ENCODE measurements around the gene GPR132. TPM values are rescaled to one million over a fixed set of nuclear protein-coding genes. Genes with fewer than 3 reads are reported as not detected.
"Not testable (repeated sequence)": the region's sequence is repeated elsewhere in the genome, so short reads cannot be mapped to it uniquely, and the experiment has no call there.

Gene GPR132
- total and polyA plus RNA-seq, 7 donors: 0.60 to 8.4 (median 1.9) TPM

GRCh38 chr14:105030194-105030593, 35.0 kb downstream of the GPR132 start:
- intact Hi-C loops (cut with DNase I): no loop called here
- Histone ChIP-seq H3K36me3 (no peaks in the 10 kb centered on the region), H3K27me3 (peaks cover 0 to 13% (median 5%) of the 10 kb centered on the region in 3 donors), H3K4me1 (peaks cover 0 to 23% (median 5%) of the 10 kb centered on the region in 4 donors), H3K27ac (no peak overlapping the region), H3K4me3 (no peak overlapping the region), H3K9me3 (no peaks in the 10 kb centered on the region)
- TF ChIP-seq POLR2AphosphoS5 (IDR thresholded peaks at IDR 0.05) (no peak), EP300 (IDR thresholded peaks at IDR 0.05) (no peak), CTCF (IDR thresholded peaks at IDR 0.05) (no peak), POLR2A (IDR thresholded peaks at IDR 0.05) (no peak)
- 83 to 94% methylated on average over 2 of the region's 2 CpGs for WGBS, 2 donors
- DNase-seq: no peak

- no peak for TF ChIP-seq CTCF (IDR thresholded peaks at IDR 0.05)
- TF ChIP-seq POLR2AphosphoS5 (IDR thresholded peaks at IDR 0.05): peak in 1 of 4 donors; percentile 50
- TF ChIP-seq EP300 (IDR thresholded peaks at IDR 0.05): no peak
- no peaks in the 10 kb centered on the region for H3K36me3 ChIP-seq
- H3K27ac ChIP-seq: peak overlapping the region in 1 of 4 donors; percentile 74
- H3K9me3 ChIP-seq: no peaks in the 10 kb centered on the region
- H3K4me1 ChIP-seq: peaks cover 0 to 23% (median 5%) of the 10 kb centered on the region in 4 donors
- DNase-seq: no peak
- 78 to 89% methylated on average over 7 of the region's 7 CpGs for WGBS, 2 donors
- no peak overlapping the region for H3K4me3 ChIP-seq
- H3K27me3 ChIP-seq: peaks cover 0 to 9% (median 3%) of the 10 kb centered on the region in 3 donors
- intact Hi-C loops (cut with DNase I): no loop called here
These were observed 35.8 kb downstream of the GPR132 start for GRCh38 chr14:105029402-105029801.

GRCh38 chr14:105028251-105028927, 36.8 kb downstream of the GPR132 start:
- H3K4me3 ChIP-seq: no peak overlapping the region
- H3K4me1 ChIP-seq: peaks cover 0 to 23% (median 3%) of the 10 kb centered on the region in 4 donors
- intact Hi-C loops (cut with DNase I): no loop called here
- H3K9me3 ChIP-seq: no peaks in the 10 kb centered on the region
- H3K36me3 ChIP-seq: no peaks in the 10 kb centered on the region
- no peak for TF ChIP-seq POLR2A (IDR thresholded peaks at IDR 0.05)
- TF ChIP-seq POLR2AphosphoS5 (IDR thresholded peaks at IDR 0.05): peak in 1 of 4 donors; percentile 59
- TF ChIP-seq EP300 (IDR thresholded peaks at IDR 0.05): no peak
- TF ChIP-seq CTCF (IDR thresholded peaks at IDR 0.05): no peak
- no peak for DNase-seq
- H3K27ac ChIP-seq: peak overlapping the region in 2 of 4 donors; percentile 44 to 74
- H3K27me3 ChIP-seq: peaks cover 0 to 1% (median 0%) of the 10 kb centered on the region in 3 donors
- 83 to 86% methylated on average over 12 of the region's 12 CpGs for WGBS, 2 donors

GRCh38 chr14:105027718-105028117, 37.5 kb downstream of the GPR132 start:
- H3K27me3 ChIP-seq; H3K36me3 ChIP-seq; intact Hi-C loops (cut with DNase I); DNase-seq; H3K4me3 ChIP-seq; H3K9me3 ChIP-seq: not testable (repeated sequence)
- Histone ChIP-seq H3K27ac (peak overlapping the region in 2 of 4 donors; percentile 44 to 74), H3K4me1 (peaks cover 0 to 23% (median 2%) of the 10 kb centered on the region in 4 donors)
- 79 to 83% methylated on average over 4 of the region's 4 CpGs for WGBS, 2 donors

- H3K4me1 ChIP-seq: peaks cover 0 to 27% (median 6%) of the 10 kb centered on the region in 4 donors
- intact Hi-C loops (cut with DNase I): no loop called here
- DNase-seq: no peak
- no peaks in the 10 kb centered on the region for H3K9me3 ChIP-seq
- TF ChIP-seq CTCF (IDR thresholded peaks at IDR 0.05): no peak
- no peak for TF ChIP-seq POLR2A (IDR thresholded peaks at IDR 0.05)
- no peak for TF ChIP-seq POLR2AphosphoS5 (IDR thresholded peaks at IDR 0.05)
- no peak for TF ChIP-seq EP300 (IDR thresholded peaks at IDR 0.05)
- H3K27ac ChIP-seq: peak overlapping the region in 2 of 4 donors; percentile 44 to 74
- 32 to 45% methylated on average over 1 of the region's 1 CpG for WGBS, 2 donors
- H3K4me3 ChIP-seq: no peak overlapping the region
- no peaks in the 10 kb centered on the region for H3K27me3 ChIP-seq
- no peaks in the 10 kb centered on the region for H3K36me3 ChIP-seq
These were observed 38.2 kb downstream of the GPR132 start for GRCh38 chr14:105026802-105027563.
